Transverse colon (tissue), 4 donors: Measurements from ENCODE around the gene AP4S1.

Experiments used
- EP300 ChIP-seq: sonication (generic); formaldehyde crosslinking; IDR thresholded peaks from one replicate; pipeline ENCODE4 v1.6.1; 2017; ENCODE audit warnings: antibody characterized with exemption, low read depth
- POLR2A ChIP-seq: fragments of 450-650 bp; IDR thresholded peaks from one replicate; pipeline ENCODE4 v1.6.1; 2016; ENCODE audit warnings: antibody characterized with exemption, mild to moderate bottlenecking, moderate library complexity
- POLR2AphosphoS5 ChIP-seq, 3 donors: sonication (generic); formaldehyde crosslinking; IDR thresholded peaks; one replicate each; pipeline ENCODE4 v1.6.1; 2016; ENCODE audit warnings: antibody characterized with exemption in 3 of 3
- TF ChIP-seq, protein P1 (sequence below), 5 experiments: fragments of 200-600 bp in 3 of 5; fragments of 450-650 bp in 2 of 5; sonication (generic) in 3 of 5; IDR thresholded peaks; 1 replicate in 2 of 5; 2 replicates in 3 of 5; pipeline ENCODE4 v1.5.1; 2016 to 2017; ENCODE audit warnings: antibody characterized with exemption in 5 of 5, inconsistent platforms in 3 of 5, mild to moderate bottlenecking in 2 of 5, moderate library complexity in 1 of 5

DNA sequence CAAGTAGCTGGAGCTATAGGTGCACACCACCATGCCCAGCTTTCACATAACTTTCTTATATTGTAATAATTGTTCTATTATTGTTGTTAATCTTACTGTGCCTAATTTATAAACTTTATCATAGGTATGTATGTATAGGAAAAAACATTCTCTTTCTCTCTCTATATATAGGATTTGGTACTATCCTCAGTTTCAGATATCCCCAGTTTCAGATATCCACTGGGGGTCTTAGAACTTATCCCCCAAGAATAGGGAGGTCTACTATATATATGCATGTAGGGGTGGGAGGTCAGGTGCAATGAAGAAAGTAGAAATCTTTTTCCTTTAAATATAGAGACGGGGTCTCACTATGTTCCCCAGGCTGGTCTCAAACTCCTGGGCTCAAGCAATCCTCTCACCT, 71.6 kb downstream of the AP4S1 start:
- TF ChIP-seq, protein P1, sequence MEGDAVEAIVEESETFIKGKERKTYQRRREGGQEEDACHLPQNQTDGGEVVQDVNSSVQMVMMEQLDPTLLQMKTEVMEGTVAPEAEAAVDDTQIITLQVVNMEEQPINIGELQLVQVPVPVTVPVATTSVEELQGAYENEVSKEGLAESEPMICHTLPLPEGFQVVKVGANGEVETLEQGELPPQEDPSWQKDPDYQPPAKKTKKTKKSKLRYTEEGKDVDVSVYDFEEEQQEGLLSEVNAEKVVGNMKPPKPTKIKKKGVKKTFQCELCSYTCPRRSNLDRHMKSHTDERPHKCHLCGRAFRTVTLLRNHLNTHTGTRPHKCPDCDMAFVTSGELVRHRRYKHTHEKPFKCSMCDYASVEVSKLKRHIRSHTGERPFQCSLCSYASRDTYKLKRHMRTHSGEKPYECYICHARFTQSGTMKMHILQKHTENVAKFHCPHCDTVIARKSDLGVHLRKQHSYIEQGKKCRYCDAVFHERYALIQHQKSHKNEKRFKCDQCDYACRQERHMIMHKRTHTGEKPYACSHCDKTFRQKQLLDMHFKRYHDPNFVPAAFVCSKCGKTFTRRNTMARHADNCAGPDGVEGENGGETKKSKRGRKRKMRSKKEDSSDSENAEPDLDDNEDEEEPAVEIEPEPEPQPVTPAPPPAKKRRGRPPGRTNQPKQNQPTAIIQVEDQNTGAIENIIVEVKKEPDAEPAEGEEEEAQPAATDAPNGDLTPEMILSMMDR (IDR thresholded peaks at IDR 0.05), result no peak
- no peak for TF ChIP-seq POLR2AphosphoS5 (IDR thresholded peaks at IDR 0.05)
- TF ChIP-seq EP300, result no peak
- no peak for TF ChIP-seq POLR2A
